HG03175 (cell line): ENCODE data around the gene CFAP299.

Experiments
- ATAC-seq: cut with Tn5 transposase; IDR thresholded peaks from one replicate; pipeline ENCODE4 v1.9.1; 2021; ENCODE audit warnings: mild to moderate bottlenecking, moderate library complexity; ENCODE audit not compliant: unreplicated experiment

Gene CFAP299

DNA sequence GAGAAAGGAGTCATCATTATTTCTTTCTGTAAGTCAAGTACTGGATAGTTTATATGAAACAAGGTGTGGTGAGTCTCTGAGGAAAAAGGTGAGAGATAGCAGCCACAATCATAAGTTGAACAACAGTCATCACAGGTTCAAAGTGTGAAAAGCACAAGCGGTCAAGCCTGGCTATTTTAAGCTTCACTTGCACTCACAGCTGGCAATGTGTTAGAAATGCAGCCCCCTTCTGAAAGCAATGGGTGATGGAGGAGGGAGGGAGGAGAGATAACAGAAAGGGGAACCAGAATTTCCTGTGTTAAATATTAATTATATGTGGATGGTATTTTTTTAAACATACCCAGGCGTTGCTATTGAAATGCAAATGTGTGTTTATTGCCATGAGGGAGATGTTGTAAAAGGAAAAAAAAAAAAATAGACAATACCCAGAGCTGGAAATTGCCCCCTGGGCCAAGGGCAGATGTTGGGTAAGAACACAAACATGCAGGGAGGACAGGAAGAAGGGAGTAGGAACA lies 668.1 kb downstream of the CFAP299 start:
- ATAC-seq: peak; percentile 100

DNA sequence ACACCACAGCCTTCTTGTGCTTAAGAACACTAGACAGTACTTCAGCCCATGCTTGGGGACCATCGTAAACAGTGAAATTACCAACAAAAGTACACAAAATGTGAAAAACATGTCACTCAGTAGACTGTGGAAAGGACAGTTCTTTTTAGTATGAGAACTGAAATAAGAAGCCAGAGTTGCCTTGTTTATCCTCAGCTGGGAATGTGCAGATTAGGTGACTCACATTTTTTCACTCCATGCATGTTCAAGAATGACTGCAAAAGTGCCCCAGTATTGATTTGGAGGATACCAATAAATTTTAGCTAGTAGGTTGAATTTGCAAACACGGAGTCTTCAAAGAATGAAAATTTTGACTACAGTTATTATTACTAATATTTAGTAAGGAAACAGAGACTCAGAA lies 671.9 kb downstream of the CFAP299 start:
- ATAC-seq: no peak
